DOHH2 (cell line): Measurements from ENCODE around the gene SMURF2.

Experiments
- EZH2phosphoT487 ChIP-seq: fragments of 200-600 bp; sonication (generic); IDR thresholded peaks from 2 replicates; pipeline ENCODE4 v1.6.1; 2017; ENCODE audit warnings: borderline replicate concordance, mild to moderate bottlenecking, antibody characterized with exemption, low read length, moderate library complexity, mixed read lengths
- TF ChIP-seq, protein P1 (sequence below): fragments of 200-600 bp; sonication (generic); IDR thresholded peaks from one replicate; pipeline ENCODE4 v1.5.1; 2014; ENCODE audit warnings: antibody characterized with exemption, mild to moderate bottlenecking, low read depth, low read length; ENCODE audit not compliant: poor library complexity, severe bottlenecking

GRCh38 chr17:64611369-64611768 is 50.7 kb downstream of the SMURF2 start:
- TF ChIP-seq, protein P1, sequence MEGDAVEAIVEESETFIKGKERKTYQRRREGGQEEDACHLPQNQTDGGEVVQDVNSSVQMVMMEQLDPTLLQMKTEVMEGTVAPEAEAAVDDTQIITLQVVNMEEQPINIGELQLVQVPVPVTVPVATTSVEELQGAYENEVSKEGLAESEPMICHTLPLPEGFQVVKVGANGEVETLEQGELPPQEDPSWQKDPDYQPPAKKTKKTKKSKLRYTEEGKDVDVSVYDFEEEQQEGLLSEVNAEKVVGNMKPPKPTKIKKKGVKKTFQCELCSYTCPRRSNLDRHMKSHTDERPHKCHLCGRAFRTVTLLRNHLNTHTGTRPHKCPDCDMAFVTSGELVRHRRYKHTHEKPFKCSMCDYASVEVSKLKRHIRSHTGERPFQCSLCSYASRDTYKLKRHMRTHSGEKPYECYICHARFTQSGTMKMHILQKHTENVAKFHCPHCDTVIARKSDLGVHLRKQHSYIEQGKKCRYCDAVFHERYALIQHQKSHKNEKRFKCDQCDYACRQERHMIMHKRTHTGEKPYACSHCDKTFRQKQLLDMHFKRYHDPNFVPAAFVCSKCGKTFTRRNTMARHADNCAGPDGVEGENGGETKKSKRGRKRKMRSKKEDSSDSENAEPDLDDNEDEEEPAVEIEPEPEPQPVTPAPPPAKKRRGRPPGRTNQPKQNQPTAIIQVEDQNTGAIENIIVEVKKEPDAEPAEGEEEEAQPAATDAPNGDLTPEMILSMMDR, result no peak
- TF ChIP-seq EZH2phosphoT487, result no peak
